ENCODE data around the gene FAHD1. TPM values are rescaled to one million over a fixed set of nuclear protein-coding genes. Genes with fewer than 3 reads are reported as not detected.

The FAHD1 gene
- total RNA-seq, 3 donors from 2014 or later = 27.2 to 35.4 (median 29.7) TPM

DNA sequence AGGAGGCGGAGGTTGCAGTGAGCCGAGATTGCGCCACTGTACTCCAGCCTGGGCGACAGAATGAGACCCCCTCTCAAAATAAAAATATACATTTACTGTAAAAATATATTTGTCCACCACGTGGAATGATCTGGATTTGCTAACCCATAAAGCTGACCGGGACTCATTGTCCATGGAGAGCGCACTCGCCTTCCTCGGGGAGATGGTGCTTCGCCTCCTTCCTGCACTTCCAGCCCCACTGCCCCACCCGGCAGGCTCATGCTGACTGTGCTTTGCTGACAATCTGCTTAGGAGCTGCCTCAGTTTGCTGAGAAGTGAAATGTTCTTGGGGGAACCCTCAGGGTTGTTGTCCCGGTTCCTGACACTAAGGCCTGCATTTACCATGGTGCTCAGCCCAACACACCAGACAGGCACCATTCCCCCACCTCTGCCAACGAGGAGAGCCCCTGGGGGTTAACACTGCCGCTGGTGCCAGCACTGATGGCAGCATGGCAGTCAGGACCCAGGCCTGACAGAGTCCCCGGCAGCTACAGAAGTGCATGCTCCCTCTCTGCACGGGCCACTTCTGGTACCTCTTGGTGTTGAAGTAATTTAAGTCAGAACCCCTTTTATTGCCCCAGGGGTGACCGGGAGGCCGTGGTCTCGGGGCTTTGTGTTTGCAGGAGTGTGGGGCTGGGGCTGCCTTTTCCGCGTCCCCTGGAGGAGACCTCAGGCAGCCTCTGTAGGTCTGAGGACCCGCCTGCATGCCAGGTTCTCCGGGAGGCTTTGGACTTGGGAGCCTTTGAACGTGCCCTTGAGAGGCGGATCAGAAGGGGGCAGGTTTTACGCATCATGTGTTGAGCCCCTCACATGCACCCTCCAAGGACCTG lies 41.8 kb upstream of the FAHD1 start:
- Histone ChIP-seq H3K4me3 (no peak overlapping the region), H3K27ac (no peak overlapping the region), H3K27me3 (no peaks in the 10 kb centered on the region), H3K36me3 (no peaks in the 10 kb centered on the region), H3K4me1 (peaks cover 0 to 15% of the 10 kb centered on the region in 2 donors), H3K9me3 (no peaks in the 10 kb centered on the region)
- no peak for DNase-seq (ENCODE audit: low spot score in 2 of 2)
- TF ChIP-seq, protein P1, sequence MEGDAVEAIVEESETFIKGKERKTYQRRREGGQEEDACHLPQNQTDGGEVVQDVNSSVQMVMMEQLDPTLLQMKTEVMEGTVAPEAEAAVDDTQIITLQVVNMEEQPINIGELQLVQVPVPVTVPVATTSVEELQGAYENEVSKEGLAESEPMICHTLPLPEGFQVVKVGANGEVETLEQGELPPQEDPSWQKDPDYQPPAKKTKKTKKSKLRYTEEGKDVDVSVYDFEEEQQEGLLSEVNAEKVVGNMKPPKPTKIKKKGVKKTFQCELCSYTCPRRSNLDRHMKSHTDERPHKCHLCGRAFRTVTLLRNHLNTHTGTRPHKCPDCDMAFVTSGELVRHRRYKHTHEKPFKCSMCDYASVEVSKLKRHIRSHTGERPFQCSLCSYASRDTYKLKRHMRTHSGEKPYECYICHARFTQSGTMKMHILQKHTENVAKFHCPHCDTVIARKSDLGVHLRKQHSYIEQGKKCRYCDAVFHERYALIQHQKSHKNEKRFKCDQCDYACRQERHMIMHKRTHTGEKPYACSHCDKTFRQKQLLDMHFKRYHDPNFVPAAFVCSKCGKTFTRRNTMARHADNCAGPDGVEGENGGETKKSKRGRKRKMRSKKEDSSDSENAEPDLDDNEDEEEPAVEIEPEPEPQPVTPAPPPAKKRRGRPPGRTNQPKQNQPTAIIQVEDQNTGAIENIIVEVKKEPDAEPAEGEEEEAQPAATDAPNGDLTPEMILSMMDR (IDR thresholded peaks at IDR 0.05) = no peak
- no peak for TF ChIP-seq POLR2A (IDR thresholded peaks at IDR 0.05)
- no peak for TF ChIP-seq POLR2AphosphoS5 (IDR thresholded peaks at IDR 0.05)
- intact Hi-C loops (cut with DNase I; ENCODE audit: low total_unique reads) = no loop called here

DNA sequence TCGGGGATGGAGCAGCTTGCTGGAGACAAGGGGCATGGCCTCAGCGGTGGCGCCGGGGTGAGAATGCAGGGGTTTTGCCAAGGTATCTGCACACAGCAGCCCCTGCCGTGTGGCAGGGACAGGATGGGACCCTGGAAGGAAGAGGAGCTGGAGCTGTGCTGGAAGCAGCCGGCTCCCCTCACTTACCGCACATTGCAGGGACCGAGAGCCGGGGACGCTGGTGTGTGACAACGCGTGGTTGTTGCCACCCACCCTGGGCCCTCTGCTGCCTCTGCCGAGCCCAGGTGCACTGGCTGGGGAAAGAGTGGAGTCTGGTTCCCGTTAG lies 41.2 kb upstream of the FAHD1 start:
- TF ChIP-seq, protein P1 (IDR thresholded peaks at IDR 0.05) = no peak
- TF ChIP-seq POLR2A (IDR thresholded peaks at IDR 0.05) = no peak
- no peak for TF ChIP-seq POLR2AphosphoS5 (IDR thresholded peaks at IDR 0.05)
- Histone ChIP-seq H3K4me3 (no peak overlapping the region), H3K27me3 (no peaks in the 10 kb centered on the region), H3K9me3 (no peaks in the 10 kb centered on the region), H3K4me1 (peaks cover 0 to 13% of the 10 kb centered on the region in 2 donors), H3K27ac (no peak overlapping the region), H3K36me3 (no peaks in the 10 kb centered on the region)
- DNase-seq (ENCODE audit: low spot score in 2 of 2) = no peak
- intact Hi-C loops (cut with DNase I; ENCODE audit: low total_unique reads) = no loop called here

DNA sequence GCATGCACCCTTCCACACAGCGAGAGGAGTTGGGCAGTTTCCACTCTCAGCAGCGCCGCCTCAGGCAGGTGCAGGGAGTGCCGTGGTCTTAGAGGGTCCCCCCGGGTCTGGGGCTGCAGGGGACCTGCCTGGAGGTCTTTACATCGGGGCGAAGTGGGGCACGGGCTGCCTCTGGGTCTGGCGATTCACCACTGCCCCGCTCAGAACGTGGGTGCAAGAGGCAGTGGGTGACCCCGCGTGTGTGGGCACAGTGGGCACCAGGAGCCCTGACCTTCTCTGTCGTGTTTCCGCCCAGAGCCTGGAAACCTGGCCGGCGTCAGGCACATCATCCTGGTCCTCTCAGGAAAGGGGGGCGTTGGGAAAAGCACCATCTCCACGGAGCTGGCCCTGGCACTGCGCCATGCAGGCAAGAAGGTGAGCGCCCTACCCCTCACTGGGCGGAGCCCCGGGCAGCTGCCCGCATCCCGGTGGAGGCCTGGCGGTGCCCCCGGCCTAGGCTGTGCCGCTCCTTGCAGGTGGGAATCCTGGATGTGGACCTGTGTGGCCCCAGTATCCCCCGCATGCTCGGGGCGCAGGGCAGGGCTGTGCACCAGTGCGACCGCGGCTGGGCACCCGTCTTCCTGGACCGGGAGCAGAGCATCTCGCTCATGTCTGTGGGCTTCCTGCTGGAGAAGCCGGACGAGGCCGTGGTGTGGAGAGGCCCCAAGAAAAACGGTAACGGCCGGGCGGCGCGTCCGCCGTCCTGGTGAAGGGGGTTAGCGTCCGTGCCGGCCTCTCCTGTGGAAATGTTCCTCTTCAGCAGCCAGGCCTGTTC lies 40.6 kb upstream of the FAHD1 start:
- intact Hi-C loops (cut with DNase I; ENCODE audit: low total_unique reads) = no loop called here
- TF ChIP-seq, protein P1 (IDR thresholded peaks at IDR 0.05) = no peak
- TF ChIP-seq POLR2AphosphoS5 (IDR thresholded peaks at IDR 0.05) (no peak), POLR2A (IDR thresholded peaks at IDR 0.05) (no peak)
- Histone ChIP-seq H3K4me1 (peaks cover 0 to 7% of the 10 kb centered on the region in 2 donors), H3K4me3 (no peak overlapping the region), H3K9me3 (no peaks in the 10 kb centered on the region), H3K36me3 (no peaks in the 10 kb centered on the region), H3K27me3 (no peaks in the 10 kb centered on the region), H3K27ac (no peak overlapping the region)
- DNase-seq (ENCODE audit: low spot score in 2 of 2) = no peak

DNA sequence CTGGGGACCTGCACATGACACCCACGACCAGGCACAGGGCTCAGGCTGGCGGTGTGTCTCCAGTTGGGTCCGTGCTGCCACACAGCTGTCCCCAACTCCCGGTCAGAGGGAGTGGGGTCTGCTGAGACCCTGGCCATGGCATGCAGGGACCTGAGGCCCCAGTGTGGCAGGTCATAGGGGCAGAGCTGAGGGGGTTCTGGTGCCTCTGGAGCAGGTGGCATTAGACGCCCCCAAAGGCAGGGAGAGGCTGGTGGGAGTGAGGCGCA lies 40.0 kb upstream of the FAHD1 start:
- H3K27me3 ChIP-seq = no peaks in the 10 kb centered on the region
- no peak overlapping the region for H3K4me3 ChIP-seq
- H3K4me1 ChIP-seq = peaks cover 0 to 6% of the 10 kb centered on the region in 2 donors
- no peak overlapping the region for H3K27ac ChIP-seq
- TF ChIP-seq POLR2AphosphoS5 (IDR thresholded peaks at IDR 0.05) = no peak
- TF ChIP-seq POLR2A (IDR thresholded peaks at IDR 0.05) = no peak
- TF ChIP-seq, protein P1 (IDR thresholded peaks at IDR 0.05) = no peak
- no peak for DNase-seq (ENCODE audit: low spot score in 2 of 2)
- no peaks in the 10 kb centered on the region for H3K36me3 ChIP-seq
- intact Hi-C loops (cut with DNase I; ENCODE audit: low total_unique reads) = no loop called here
- no peaks in the 10 kb centered on the region for H3K9me3 ChIP-seq

Data from breast epithelium (tissue), 4 donors.